K562 (cell line): ENCODE data around the gene PCSK2. TPM values are rescaled to one million over a fixed set of nuclear protein-coding genes. Genes with fewer than 3 reads are reported as not detected.
A peak's percentile ranks its signal among the peaks of the same experiment; 100 is the strongest.

ENCODE experiments used
- ASH1L ChIP-seq: fragments of 450-650 bp; IDR thresholded peaks from 2 replicates; pipeline ENCODE4 v1.6.1; 2018; ENCODE audit warnings: borderline replicate concordance, mild to moderate bottlenecking, low read depth; ENCODE audit not compliant: partially characterized antibody
- ATF1 ChIP-seq, 2 experiments: fragments of 450-650 bp in 1 of 2; IDR thresholded peaks; 2 replicates each; pipeline ENCODE4 v1.6.1; 2016; ENCODE audit warnings: missing compliant biosample characterization in 1 of 2, missing genetic modification characterization in 1 of 2
- E2F6 ChIP-seq, 2 experiments: IDR thresholded peaks; 2 replicates each; pipeline ENCODE4 v1.6.1; 2011; ENCODE audit warnings: borderline replicate concordance in 1 of 2, control low read depth in 1 of 2, low read depth in 1 of 2, low read length in 1 of 2, mild to moderate bottlenecking in 1 of 2, mixed read lengths in 1 of 2, moderate library complexity in 1 of 2; ENCODE audit not compliant: insufficient read depth in 1 of 2, insufficient read length in 1 of 2, poor library complexity in 1 of 2, severe bottlenecking in 1 of 2; ENCODE audit errors: extremely low read depth in 1 of 2
- EZH2 ChIP-seq: IDR thresholded peaks from 2 replicates; pipeline ENCODE4 v1.6.1; 2012; ENCODE audit warnings: low read depth, mild to moderate bottlenecking, inconsistent platforms, low read length, borderline replicate concordance
- IRF2 ChIP-seq: sonication (generic); formaldehyde crosslinking; IDR thresholded peaks from 2 replicates; pipeline ENCODE4 v1.8.1; 2022; ENCODE audit warnings: mild to moderate bottlenecking, missing genetic modification reagents
- LEF1 ChIP-seq: fragments of 450-650 bp; IDR thresholded peaks from 2 replicates; pipeline ENCODE4 v1.6.1; 2016; ENCODE audit warnings: mild to moderate bottlenecking
- MBD2 ChIP-seq: sonication (generic); IDR thresholded peaks from 2 replicates; pipeline ENCODE4 v1.6.1; 2016; ENCODE audit warnings: low read depth, borderline replicate concordance
- MGA ChIP-seq: fragments of 450-650 bp; IDR thresholded peaks from 2 replicates; pipeline ENCODE4 v1.6.1; 2016; ENCODE audit warnings: mild to moderate bottlenecking, moderate library complexity
- MTA1 ChIP-seq: fragments of 450-650 bp; IDR thresholded peaks from 2 replicates; pipeline ENCODE4 v1.6.1; 2017; ENCODE audit warnings: borderline replicate concordance
- PHF20 ChIP-seq: fragments of 450-650 bp; IDR thresholded peaks from 2 replicates; pipeline ENCODE4 v1.6.1; 2018; ENCODE audit not compliant: partially characterized antibody
- POLR3A ChIP-seq: IDR thresholded peaks from 2 replicates; pipeline ENCODE4 v1.6.1; 2011; ENCODE audit warnings: borderline replicate concordance, mild to moderate bottlenecking, moderate library complexity; ENCODE audit not compliant: insufficient read length, insufficient read depth; ENCODE audit errors: extremely low read depth
- SIRT6 ChIP-seq: IDR thresholded peaks from one replicate; pipeline ENCODE4 v1.6.1; 2012; ENCODE audit warnings: low read depth, mild to moderate bottlenecking, control low read depth, inconsistent platforms, low read length, moderate library complexity
- XRCC3 ChIP-seq: fragments of 450-650 bp; IDR thresholded peaks from 2 replicates; pipeline ENCODE4 v1.6.1; 2017; ENCODE audit warnings: mild to moderate bottlenecking, moderate library complexity
- polyA plus RNA-seq, 8 experiments: library from polyadenylated mRNA; depleted of rRNA in 4 of 8; stranded (reverse) in 5 of 8; unstranded in 3 of 8; fragments of >200 nt; fragmentation: Nextera tagmentation in 2 of 8; fragmentation: Illumina TruSeq in 1 of 8; extraction: Ambion mirVana in 2 of 8; extraction: Trizol in 1 of 8; gene quantifications; 2 replicates each; pipeline versions ENCODE4 v1.2.1 to v1.2.3, GENCODE V29; 2011 to 2014; ENCODE audit warnings: inconsistent platforms in 1 of 8, missing spikeins in 1 of 8
- total RNA-seq, 7 experiments: library from RNA; depleted of rRNA in 6 of 7; stranded (reverse); fragments of >200 nt in 6 of 7; fragmentation: Illumina TruSeq in 2 of 7; extraction: Trizol in 2 of 7; gene quantifications; 2 replicates each; pipeline versions ENCODE4 v1.2.1 to v1.2.3, GENCODE V29; 2011 to 2021; ENCODE audit warnings: low replicate concordance in 1 of 7
- TF ChIP-seq, protein P1 (sequence below), 2 experiments: fragments of 450-650 bp in 1 of 2; sonication (generic) in 1 of 2; formaldehyde crosslinking in 1 of 2; IDR thresholded peaks in 1 of 2; conservative IDR thresholded peaks in 1 of 2; 2 replicates each; pipeline versions ENCODE4 v1.6.1 to v1.8.1; 2016 to 2023; ENCODE audit warnings: mild to moderate bottlenecking in 2 of 2, moderate library complexity in 2 of 2, inconsistent platforms in 1 of 2, missing genetic modification reagents in 1 of 2

PCSK2 gene
- total and polyA plus RNA-seq, 9 of the 15 experiments (the other 6 are each of a cell fraction or from before 2014, with no cell fraction given) = 0.04 to 0.07 (median 0.05) TPM; not detected in 6

GRCh38 chr20:17453592-17453991 lies 226.8 kb downstream of the PCSK2 start (continued):
- peak; percentile 70 for TF ChIP-seq MGA
- TF ChIP-seq PHF20 = peak; percentile 43
- no peak for TF ChIP-seq ASH1L
- TF ChIP-seq IRF2 (CRISPR knock-in tag) = no peak
- TF ChIP-seq XRCC3 = no peak
- no peak for TF ChIP-seq MBD2
- peak; percentile 16; the same call in 1 of the 2 replicates for TF ChIP-seq ATF1 (CRISPR knock-in tag; IDR thresholded peaks at IDR 0.05)
- peak; percentile 74 for TF ChIP-seq ATF1 (tag; IDR thresholded peaks at IDR 0.05)
- no peak for TF ChIP-seq SIRT6
- no peak for TF ChIP-seq POLR3A
- TF ChIP-seq E2F6 (IDR thresholded peaks at IDR 0.05; ENCODE audit: borderline replicate concordance in 1 of 2, extremely low read depth in 1 of 2, insufficient read depth in 1 of 2, insufficient read length in 1 of 2, low read depth in 1 of 2, low read length in 1 of 2, poor library complexity in 1 of 2, severe bottlenecking in 1 of 2) = peak in 1 of 2 experiments; percentile 65
- TF ChIP-seq LEF1 = no peak
- TF ChIP-seq, protein P1, sequence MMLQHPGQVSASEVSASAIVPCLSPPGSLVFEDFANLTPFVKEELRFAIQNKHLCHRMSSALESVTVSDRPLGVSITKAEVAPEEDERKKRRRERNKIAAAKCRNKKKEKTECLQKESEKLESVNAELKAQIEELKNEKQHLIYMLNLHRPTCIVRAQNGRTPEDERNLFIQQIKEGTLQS (IDR thresholded peaks at IDR 0.05) = no peak
- TF ChIP-seq, protein P1 (CRISPR knock-in tag; conservative IDR thresholded peaks at IDR 0.05) = no peak
- peak; percentile 45; the same call in 1 of the 2 replicates for TF ChIP-seq MTA1
- TF ChIP-seq EZH2 = no peak
